NT2/D1 (cell line): ENCODE data around the gene RBBP8NL.

Source experiments
- YY1 ChIP-seq: IDR thresholded peaks from 2 replicates; pipeline ENCODE4 v1.6.1; 2011; ENCODE audit not compliant: insufficient read length, insufficient read depth
- ZNF274 ChIP-seq: IDR thresholded peaks from 2 replicates; pipeline ENCODE4 v1.6.1; 2011; ENCODE audit warnings: mild to moderate bottlenecking, low read depth, low read length

DNA sequence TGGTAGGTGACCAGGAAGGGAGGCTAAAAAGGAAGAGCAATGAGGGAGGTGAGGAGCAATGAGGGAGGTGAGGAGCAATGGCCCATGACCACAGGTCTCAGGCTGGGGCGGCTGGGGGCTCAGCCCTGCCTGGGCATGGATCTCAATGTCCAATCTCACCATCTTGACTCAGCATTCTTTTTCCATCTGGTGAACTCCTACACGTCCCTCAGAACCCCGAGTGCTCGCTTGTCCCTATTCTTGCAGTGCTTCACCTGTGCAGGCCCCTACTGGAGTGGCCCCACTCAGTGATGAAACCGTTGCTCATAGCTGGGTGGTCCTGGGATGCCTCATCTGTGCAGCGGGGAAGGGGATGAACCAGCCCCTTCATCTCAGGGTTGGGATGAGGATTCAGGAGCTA, 16.9 kb upstream of the RBBP8NL start:
- TF ChIP-seq YY1 (no peak), ZNF274 (no peak)
